GM12878 (cell line): ENCODE results near the gene TNP2.

ENCODE experiments used
- BRCA1 ChIP-seq: IDR thresholded peaks from 2 replicates; pipeline ENCODE4 v1.6.1; 2011; ENCODE audit warnings: low read depth, low read length, improper control_type of control experiment
- DPF2 ChIP-seq: fragments of 450-650 bp; IDR thresholded peaks from 2 replicates; pipeline ENCODE4 v1.6.1; 2017; ENCODE audit warnings: mild to moderate bottlenecking
- ESRRA ChIP-seq: IDR thresholded peaks from 2 replicates; pipeline ENCODE4 v1.6.1; 2012; ENCODE audit warnings: mild to moderate bottlenecking, low read length, improper control_type of control experiment
- MXI1 ChIP-seq: fragments of 150-350 bp; IDR thresholded peaks from 2 replicates; pipeline ENCODE4 v1.6.1; 2011; ENCODE audit warnings: low read depth, mild to moderate bottlenecking, inconsistent platforms, low read length, improper control_type of control experiment
- NFYB ChIP-seq: IDR thresholded peaks from 2 replicates; pipeline ENCODE4 v1.6.1; 2011; ENCODE audit warnings: low read depth, mild to moderate bottlenecking, low read length, improper control_type of control experiment, moderate library complexity; ENCODE audit not compliant: insufficient read depth
- PAX5 ChIP-seq: IDR thresholded peaks from 2 replicates; pipeline ENCODE4 v1.6.1; 2011; ENCODE audit warnings: low read depth, low read length, borderline replicate concordance
- POLR2A ChIP-seq: IDR thresholded peaks from 2 replicates; pipeline ENCODE4 v1.6.1; 2011; ENCODE audit warnings: low read depth, mild to moderate bottlenecking, low read length
- POLR2AphosphoS5 ChIP-seq: IDR thresholded peaks from 2 replicates; pipeline ENCODE4 v1.6.1; 2011; ENCODE audit warnings: mild to moderate bottlenecking, low read length, inconsistent platforms
- SREBF2 ChIP-seq: IDR thresholded peaks from 2 replicates; pipeline ENCODE4 v1.6.1; 2012; ENCODE audit warnings: mild to moderate bottlenecking, low read length
- ZZZ3 ChIP-seq: IDR thresholded peaks from 2 replicates; pipeline ENCODE4 v1.6.1; 2011; ENCODE audit warnings: low read depth; ENCODE audit not compliant: control insufficient read depth, insufficient read length
- TF ChIP-seq, protein P1 (sequence below), 3 experiments: IDR thresholded peaks in 2 of 3; conservative IDR thresholded peaks in 1 of 3; 2 replicates each; pipeline ENCODE4 v1.5.1; 2011; ENCODE audit warnings: low read depth in 3 of 3, low read length in 3 of 3, mild to moderate bottlenecking in 3 of 3, control low read depth in 2 of 3, moderate library complexity in 2 of 3, inconsistent platforms in 1 of 3, mixed read lengths in 1 of 3; ENCODE audit not compliant: control insufficient read depth in 2 of 3, insufficient read depth in 1 of 3; ENCODE audit errors: extremely low read depth in 1 of 3
- TF ChIP-seq, protein P2 (sequence below): IDR thresholded peaks from 2 replicates; pipeline ENCODE4 v1.6.1; 2012; ENCODE audit warnings: mild to moderate bottlenecking, low read depth, low read length
- TF ChIP-seq, protein P3 (sequence below): fragments of 450-650 bp; IDR thresholded peaks from 2 replicates; pipeline ENCODE4 v1.6.1; 2016; ENCODE audit warnings: mild to moderate bottlenecking, moderate library complexity, borderline replicate concordance

DNA sequence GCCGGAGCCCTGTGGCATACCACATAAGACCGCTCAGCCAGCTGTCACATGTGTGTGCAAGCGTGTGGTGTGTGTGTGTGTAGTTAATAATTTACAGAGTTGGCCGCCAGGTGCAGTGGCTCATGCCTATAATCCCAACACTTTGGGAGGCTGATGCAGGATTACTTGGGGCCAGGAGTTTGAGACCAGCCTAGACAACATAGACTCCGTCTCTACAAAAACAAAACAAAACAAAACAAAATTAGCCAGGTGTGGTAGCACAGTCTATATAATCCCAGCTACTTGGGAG, 33.5 kb downstream of the TNP2 start:
- TF ChIP-seq SREBF2 (no peak), ZZZ3 (no peak), POLR2AphosphoS5 (no peak), MXI1 (no peak), DPF2 (peak; percentile 60), BRCA1 (no peak), ESRRA (no peak), PAX5 (no peak), NFYB (no peak), POLR2A (no peak)
- TF ChIP-seq, protein P1, sequence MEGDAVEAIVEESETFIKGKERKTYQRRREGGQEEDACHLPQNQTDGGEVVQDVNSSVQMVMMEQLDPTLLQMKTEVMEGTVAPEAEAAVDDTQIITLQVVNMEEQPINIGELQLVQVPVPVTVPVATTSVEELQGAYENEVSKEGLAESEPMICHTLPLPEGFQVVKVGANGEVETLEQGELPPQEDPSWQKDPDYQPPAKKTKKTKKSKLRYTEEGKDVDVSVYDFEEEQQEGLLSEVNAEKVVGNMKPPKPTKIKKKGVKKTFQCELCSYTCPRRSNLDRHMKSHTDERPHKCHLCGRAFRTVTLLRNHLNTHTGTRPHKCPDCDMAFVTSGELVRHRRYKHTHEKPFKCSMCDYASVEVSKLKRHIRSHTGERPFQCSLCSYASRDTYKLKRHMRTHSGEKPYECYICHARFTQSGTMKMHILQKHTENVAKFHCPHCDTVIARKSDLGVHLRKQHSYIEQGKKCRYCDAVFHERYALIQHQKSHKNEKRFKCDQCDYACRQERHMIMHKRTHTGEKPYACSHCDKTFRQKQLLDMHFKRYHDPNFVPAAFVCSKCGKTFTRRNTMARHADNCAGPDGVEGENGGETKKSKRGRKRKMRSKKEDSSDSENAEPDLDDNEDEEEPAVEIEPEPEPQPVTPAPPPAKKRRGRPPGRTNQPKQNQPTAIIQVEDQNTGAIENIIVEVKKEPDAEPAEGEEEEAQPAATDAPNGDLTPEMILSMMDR (IDR thresholded peaks at IDR 0.05 in 2 of 3, conservative IDR thresholded peaks at IDR 0.05 in 1 of 3; ENCODE audit: control insufficient read depth in 2 of 3, extremely low read depth in 1 of 3, insufficient read depth in 1 of 3, low read depth in 3 of 3, low read length in 3 of 3), result no peak
- TF ChIP-seq, protein P2, sequence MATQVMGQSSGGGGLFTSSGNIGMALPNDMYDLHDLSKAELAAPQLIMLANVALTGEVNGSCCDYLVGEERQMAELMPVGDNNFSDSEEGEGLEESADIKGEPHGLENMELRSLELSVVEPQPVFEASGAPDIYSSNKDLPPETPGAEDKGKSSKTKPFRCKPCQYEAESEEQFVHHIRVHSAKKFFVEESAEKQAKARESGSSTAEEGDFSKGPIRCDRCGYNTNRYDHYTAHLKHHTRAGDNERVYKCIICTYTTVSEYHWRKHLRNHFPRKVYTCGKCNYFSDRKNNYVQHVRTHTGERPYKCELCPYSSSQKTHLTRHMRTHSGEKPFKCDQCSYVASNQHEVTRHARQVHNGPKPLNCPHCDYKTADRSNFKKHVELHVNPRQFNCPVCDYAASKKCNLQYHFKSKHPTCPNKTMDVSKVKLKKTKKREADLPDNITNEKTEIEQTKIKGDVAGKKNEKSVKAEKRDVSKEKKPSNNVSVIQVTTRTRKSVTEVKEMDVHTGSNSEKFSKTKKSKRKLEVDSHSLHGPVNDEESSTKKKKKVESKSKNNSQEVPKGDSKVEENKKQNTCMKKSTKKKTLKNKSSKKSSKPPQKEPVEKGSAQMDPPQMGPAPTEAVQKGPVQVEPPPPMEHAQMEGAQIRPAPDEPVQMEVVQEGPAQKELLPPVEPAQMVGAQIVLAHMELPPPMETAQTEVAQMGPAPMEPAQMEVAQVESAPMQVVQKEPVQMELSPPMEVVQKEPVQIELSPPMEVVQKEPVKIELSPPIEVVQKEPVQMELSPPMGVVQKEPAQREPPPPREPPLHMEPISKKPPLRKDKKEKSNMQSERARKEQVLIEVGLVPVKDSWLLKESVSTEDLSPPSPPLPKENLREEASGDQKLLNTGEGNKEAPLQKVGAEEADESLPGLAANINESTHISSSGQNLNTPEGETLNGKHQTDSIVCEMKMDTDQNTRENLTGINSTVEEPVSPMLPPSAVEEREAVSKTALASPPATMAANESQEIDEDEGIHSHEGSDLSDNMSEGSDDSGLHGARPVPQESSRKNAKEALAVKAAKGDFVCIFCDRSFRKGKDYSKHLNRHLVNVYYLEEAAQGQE, result no peak
- TF ChIP-seq, protein P3, sequence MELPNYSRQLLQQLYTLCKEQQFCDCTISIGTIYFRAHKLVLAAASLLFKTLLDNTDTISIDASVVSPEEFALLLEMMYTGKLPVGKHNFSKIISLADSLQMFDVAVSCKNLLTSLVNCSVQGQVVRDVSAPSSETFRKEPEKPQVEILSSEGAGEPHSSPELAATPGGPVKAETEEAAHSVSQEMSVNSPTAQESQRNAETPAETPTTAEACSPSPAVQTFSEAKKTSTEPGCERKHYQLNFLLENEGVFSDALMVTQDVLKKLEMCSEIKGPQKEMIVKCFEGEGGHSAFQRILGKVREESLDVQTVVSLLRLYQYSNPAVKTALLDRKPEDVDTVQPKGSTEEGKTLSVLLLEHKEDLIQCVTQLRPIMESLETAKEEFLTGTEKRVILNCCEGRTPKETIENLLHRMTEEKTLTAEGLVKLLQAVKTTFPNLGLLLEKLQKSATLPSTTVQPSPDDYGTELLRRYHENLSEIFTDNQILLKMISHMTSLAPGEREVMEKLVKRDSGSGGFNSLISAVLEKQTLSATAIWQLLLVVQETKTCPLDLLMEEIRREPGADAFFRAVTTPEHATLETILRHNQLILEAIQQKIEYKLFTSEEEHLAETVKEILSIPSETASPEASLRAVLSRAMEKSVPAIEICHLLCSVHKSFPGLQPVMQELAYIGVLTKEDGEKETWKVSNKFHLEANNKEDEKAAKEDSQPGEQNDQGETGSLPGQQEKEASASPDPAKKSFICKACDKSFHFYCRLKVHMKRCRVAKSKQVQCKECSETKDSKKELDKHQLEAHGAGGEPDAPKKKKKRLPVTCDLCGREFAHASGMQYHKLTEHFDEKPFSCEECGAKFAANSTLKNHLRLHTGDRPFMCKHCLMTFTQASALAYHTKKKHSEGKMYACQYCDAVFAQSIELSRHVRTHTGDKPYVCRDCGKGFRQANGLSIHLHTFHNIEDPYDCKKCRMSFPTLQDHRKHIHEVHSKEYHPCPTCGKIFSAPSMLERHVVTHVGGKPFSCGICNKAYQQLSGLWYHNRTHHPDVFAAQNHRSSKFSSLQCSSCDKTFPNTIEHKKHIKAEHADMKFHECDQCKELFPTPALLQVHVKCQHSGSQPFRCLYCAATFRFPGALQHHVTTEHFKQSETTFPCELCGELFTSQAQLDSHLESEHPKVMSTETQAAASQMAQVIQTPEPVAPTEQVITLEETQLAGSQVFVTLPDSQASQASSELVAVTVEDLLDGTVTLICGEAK, result no peak
